KMS-11 (cell line): Measurements from ENCODE around the gene ALX3.
"Not testable (repeated sequence)": the region's sequence is repeated elsewhere in the genome, so short reads cannot be mapped to it uniquely, and the experiment has no call there.

Source experiments
- H2AFZ ChIP-seq: fragments of 200-600 bp; sonication (generic); 2 replicates; pipeline ENCODE4 v1.6.1; 2016; ENCODE audit warnings: antibody characterized with exemption, mixed run types, low read depth
- H3K27ac ChIP-seq: fragments of 200-600 bp; sonication (generic); 2 replicates; pipeline ENCODE4 v1.6.1; 2016; ENCODE audit warnings: mild to moderate bottlenecking, mixed run types
- H3K27me3 ChIP-seq: fragments of 200-600 bp; sonication (generic); 2 replicates; pipeline ENCODE4 v1.6.1; 2017; ENCODE audit warnings: mild to moderate bottlenecking, low read depth, mixed run types, moderate library complexity; ENCODE audit not compliant: insufficient read depth
- H3K36me3 ChIP-seq: fragments of 200-600 bp; sonication (generic); 2 replicates; pipeline ENCODE4 v1.6.1; 2017; ENCODE audit warnings: mild to moderate bottlenecking, mixed run types; ENCODE audit not compliant: insufficient read depth
- H3K4me1 ChIP-seq: fragments of 200-600 bp; sonication (generic); 2 replicates; pipeline ENCODE4 v1.6.1; 2016; ENCODE audit warnings: mild to moderate bottlenecking, low read depth, mixed run types; ENCODE audit not compliant: poor library complexity, severe bottlenecking
- H3K4me2 ChIP-seq: fragments of 200-600 bp; sonication (generic); 2 replicates; pipeline ENCODE4 v1.7.0; 2016; ENCODE audit warnings: mild to moderate bottlenecking, mixed run types
- H3K4me3 ChIP-seq: fragments of 200-600 bp; sonication (generic); IDR thresholded peaks from 2 replicates; pipeline ENCODE4 v1.6.1; 2017; ENCODE audit warnings: low read depth, low read length, mixed read lengths; ENCODE audit not compliant: insufficient read depth
- H3K79me2 ChIP-seq: fragments of 200-600 bp; sonication (generic); 2 replicates; pipeline ENCODE4 v1.6.1; 2016; ENCODE audit warnings: low read depth, mixed run types; ENCODE audit not compliant: insufficient read depth
- H3K9ac ChIP-seq: fragments of 200-600 bp; sonication (generic); 2 replicates; pipeline ENCODE4 v1.6.1; 2016; ENCODE audit warnings: mild to moderate bottlenecking, mixed run types
- H4K20me1 ChIP-seq: fragments of 200-600 bp; sonication (generic); 2 replicates; pipeline ENCODE4 v1.6.1; 2016; ENCODE audit warnings: mild to moderate bottlenecking, mixed run types; ENCODE audit not compliant: insufficient read depth
- TF ChIP-seq, protein P1 (sequence below): fragments of 200-600 bp; sonication (generic); conservative IDR thresholded peaks from 2 replicates; pipeline ENCODE4 v1.6.1; 2017; ENCODE audit warnings: low read depth, mild to moderate bottlenecking, antibody characterized with exemption, low read length, moderate library complexity, mixed read lengths

Gene ALX3

DNA sequence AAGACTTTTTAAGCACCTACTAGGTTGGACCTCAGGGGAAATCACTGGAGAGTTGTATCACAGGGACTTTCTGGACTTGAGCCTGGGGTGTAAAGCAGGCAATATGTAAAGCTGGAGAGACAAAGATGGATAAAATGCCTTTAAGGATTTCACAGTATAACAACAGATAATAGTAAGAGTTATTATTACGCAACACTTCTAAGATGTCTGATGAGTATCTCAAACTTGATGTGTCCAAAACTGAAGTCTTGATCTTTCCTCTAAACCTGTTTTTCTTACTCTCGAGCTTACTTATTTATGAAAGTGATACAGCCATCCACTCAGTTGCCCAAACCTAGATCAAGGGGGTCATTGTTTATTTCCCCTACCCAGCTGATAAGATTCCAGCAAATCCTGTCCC, 38.1 kb downstream of the ALX3 start:
- TF ChIP-seq, protein P1, sequence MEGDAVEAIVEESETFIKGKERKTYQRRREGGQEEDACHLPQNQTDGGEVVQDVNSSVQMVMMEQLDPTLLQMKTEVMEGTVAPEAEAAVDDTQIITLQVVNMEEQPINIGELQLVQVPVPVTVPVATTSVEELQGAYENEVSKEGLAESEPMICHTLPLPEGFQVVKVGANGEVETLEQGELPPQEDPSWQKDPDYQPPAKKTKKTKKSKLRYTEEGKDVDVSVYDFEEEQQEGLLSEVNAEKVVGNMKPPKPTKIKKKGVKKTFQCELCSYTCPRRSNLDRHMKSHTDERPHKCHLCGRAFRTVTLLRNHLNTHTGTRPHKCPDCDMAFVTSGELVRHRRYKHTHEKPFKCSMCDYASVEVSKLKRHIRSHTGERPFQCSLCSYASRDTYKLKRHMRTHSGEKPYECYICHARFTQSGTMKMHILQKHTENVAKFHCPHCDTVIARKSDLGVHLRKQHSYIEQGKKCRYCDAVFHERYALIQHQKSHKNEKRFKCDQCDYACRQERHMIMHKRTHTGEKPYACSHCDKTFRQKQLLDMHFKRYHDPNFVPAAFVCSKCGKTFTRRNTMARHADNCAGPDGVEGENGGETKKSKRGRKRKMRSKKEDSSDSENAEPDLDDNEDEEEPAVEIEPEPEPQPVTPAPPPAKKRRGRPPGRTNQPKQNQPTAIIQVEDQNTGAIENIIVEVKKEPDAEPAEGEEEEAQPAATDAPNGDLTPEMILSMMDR: no peak
- Histone ChIP-seq H3K36me3 (no peaks in the 10 kb centered on the region), H4K20me1 (no peaks in the 10 kb centered on the region), H3K27ac (no peak overlapping the region), H3K27me3 (no peaks in the 10 kb centered on the region), H2AFZ (no peak overlapping the region), H3K9ac (no peak overlapping the region), H3K79me2 (peaks cover 23% of the 10 kb centered on the region), H3K4me3 (no peak overlapping the region), H3K4me1 (peaks cover 44% of the 10 kb centered on the region), H3K4me2 (no peak overlapping the region)

- not testable (repeated sequence) for H4K20me1 ChIP-seq, H3K36me3 ChIP-seq, H3K27ac ChIP-seq, H3K27me3 ChIP-seq, H3K9ac ChIP-seq, H3K4me2 ChIP-seq, H3K4me3 ChIP-seq
- H3K4me1 ChIP-seq: peaks cover 27% of the 10 kb centered on the region
- peak overlapping the region; percentile 24; the same call in 1 of the 2 replicates for H2AFZ ChIP-seq
- peaks cover 12% of the 10 kb centered on the region for H3K79me2 ChIP-seq
These were observed 39.8 kb downstream of the ALX3 start for GRCh38 chr1:110030687-110031086.

DNA sequence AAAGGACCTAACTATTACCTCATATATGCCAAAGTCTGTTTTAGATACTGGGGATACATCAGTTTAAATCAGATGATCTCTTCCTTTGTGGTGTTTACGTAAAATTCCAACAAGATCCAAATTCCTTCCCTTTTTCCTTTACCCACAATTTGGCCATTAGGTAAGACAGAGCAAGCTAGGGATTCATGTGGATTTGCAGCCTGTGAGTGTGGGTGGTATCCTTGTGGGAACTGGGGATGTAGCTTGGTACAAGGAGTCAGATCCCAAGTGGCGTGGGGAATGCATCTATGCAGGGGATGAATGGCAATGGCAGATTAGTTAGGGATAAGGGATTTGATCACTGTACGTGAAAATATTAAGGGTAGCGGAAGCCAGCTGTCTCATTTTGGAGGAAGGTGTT, 45.9 kb downstream of the ALX3 start:
- Histone ChIP-seq H3K4me2 (no peak overlapping the region), H3K4me1 (peaks cover 3% of the 10 kb centered on the region), H2AFZ (no peak overlapping the region), H3K27me3 (no peaks in the 10 kb centered on the region), H3K9ac (no peak overlapping the region), H3K36me3 (no peaks in the 10 kb centered on the region; the same call in 1 of the 2 replicates), H3K27ac (no peak overlapping the region), H4K20me1 (no peaks in the 10 kb centered on the region), H3K79me2 (no peaks in the 10 kb centered on the region), H3K4me3 (no peak overlapping the region)
- TF ChIP-seq, protein P1: no peak

GRCh38 chr1:110021285-110021684, 49.2 kb downstream of the ALX3 start:
- Histone ChIP-seq H3K27me3 (no peaks in the 10 kb centered on the region), H4K20me1 (no peaks in the 10 kb centered on the region), H3K79me2 (no peaks in the 10 kb centered on the region), H3K4me3 (no peak overlapping the region), H3K9ac (no peak overlapping the region), H2AFZ (no peak overlapping the region), H3K36me3 (no peaks in the 10 kb centered on the region; the same call in 1 of the 2 replicates), H3K4me1 (no peaks in the 10 kb centered on the region), H3K4me2 (no peak overlapping the region), H3K27ac (no peak overlapping the region)
- TF ChIP-seq, protein P1: no peak

DNA sequence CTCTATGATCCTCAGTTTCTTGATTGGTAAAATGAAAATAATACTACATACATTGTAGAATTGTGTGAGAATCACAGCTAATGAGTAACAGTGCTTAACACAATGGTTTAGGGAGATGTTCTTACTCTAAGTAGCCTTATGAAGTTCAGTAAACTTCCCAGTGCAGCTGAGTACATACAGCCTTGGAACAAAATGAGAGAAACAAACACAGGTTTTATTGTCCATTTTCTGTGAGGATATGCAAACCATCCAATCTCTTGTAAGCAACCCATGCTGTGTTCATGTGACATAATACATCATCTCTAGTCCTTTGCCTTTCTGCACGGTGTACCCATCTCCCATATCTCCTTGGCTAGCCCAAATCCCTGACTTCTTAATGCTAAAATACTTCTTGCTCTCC, 50.7 kb downstream of the ALX3 start:
- Histone ChIP-seq H2AFZ (no peak overlapping the region), H3K4me2 (no peak overlapping the region), H3K27me3 (no peaks in the 10 kb centered on the region), H3K79me2 (no peaks in the 10 kb centered on the region), H3K36me3 (no peaks in the 10 kb centered on the region; the same call in 1 of the 2 replicates), H4K20me1 (no peaks in the 10 kb centered on the region), H3K9ac (no peak overlapping the region), H3K27ac (no peak overlapping the region), H3K4me1 (no peaks in the 10 kb centered on the region), H3K4me3 (no peak overlapping the region)
- TF ChIP-seq, protein P1: no peak
